Hepatocyte (in vitro differentiated cells): ENCODE data around the gene CD164.

ENCODE experiments used
- EZH2phosphoT487 ChIP-seq: fragments of 200-600 bp; sonication (generic); IDR thresholded peaks from one replicate; pipeline ENCODE4 v1.6.1; 2018; ENCODE audit warnings: antibody characterized with exemption, mild to moderate bottlenecking, low read depth, moderate library complexity; ENCODE audit not compliant: unreplicated experiment, severe bottlenecking
- TF ChIP-seq, protein P1 (sequence below): fragments of 200-600 bp; sonication (generic); IDR thresholded peaks from 2 replicates; pipeline ENCODE4 v1.5.1; 2016; ENCODE audit warnings: antibody characterized with exemption, mild to moderate bottlenecking; ENCODE audit not compliant: poor library complexity

- TF ChIP-seq, protein P1, sequence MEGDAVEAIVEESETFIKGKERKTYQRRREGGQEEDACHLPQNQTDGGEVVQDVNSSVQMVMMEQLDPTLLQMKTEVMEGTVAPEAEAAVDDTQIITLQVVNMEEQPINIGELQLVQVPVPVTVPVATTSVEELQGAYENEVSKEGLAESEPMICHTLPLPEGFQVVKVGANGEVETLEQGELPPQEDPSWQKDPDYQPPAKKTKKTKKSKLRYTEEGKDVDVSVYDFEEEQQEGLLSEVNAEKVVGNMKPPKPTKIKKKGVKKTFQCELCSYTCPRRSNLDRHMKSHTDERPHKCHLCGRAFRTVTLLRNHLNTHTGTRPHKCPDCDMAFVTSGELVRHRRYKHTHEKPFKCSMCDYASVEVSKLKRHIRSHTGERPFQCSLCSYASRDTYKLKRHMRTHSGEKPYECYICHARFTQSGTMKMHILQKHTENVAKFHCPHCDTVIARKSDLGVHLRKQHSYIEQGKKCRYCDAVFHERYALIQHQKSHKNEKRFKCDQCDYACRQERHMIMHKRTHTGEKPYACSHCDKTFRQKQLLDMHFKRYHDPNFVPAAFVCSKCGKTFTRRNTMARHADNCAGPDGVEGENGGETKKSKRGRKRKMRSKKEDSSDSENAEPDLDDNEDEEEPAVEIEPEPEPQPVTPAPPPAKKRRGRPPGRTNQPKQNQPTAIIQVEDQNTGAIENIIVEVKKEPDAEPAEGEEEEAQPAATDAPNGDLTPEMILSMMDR, result no peak
- no peak for TF ChIP-seq EZH2phosphoT487
Observed at GRCh38 chr6:109349419-109349987, 32.8 kb downstream of the CD164 start.
